ENCODE measurements around the gene AUP1. TPM values are rescaled to one million over a fixed set of nuclear protein-coding genes. Genes with fewer than 3 reads are reported as not detected.

AUP1 gene
- total RNA-seq, 3 donors from 2014 or later (not counting 1 experiment from before 2014, with no cell fraction given): 234 to 242 (median 237) TPM

GRCh38 chr2:74556159-74556558, 26.7 kb upstream of the AUP1 start:
- 88% methylated on average over 14 of the region's 14 CpGs for WGBS (ENCODE audit: insufficient coverage)
- no peaks in the 10 kb centered on the region for H3K27me3 ChIP-seq (ENCODE audit: control insufficient read depth, insufficient read depth, low read length)
- peaks cover 6% of the 10 kb centered on the region for H3K36me3 ChIP-seq (ENCODE audit: control insufficient read depth, insufficient read depth, low read length)
- no peak for DNase-seq
- peaks cover 24% of the 10 kb centered on the region for H3K4me1 ChIP-seq (ENCODE audit: control insufficient read depth, insufficient read depth, low read length)
- ATAC-seq: no peak
- Mint-ChIP-seq H3K4me1 (peaks cover 15 to 42% of the 10 kb centered on the region in 2 donors), H3K27ac (peak overlapping the region; percentile 48 to 89), H3K9me3 (no peaks in the 10 kb centered on the region), H3K4me3 (peak overlapping the region; percentile 92), H3K27me3 (ENCODE audit: low read depth in 2 of 2) (peaks cover 7 to 15% of the 10 kb centered on the region in 2 donors), H3K36me3 (no peaks in the 10 kb centered on the region)
- intact Hi-C loops (cut with micrococcal nuclease): no loop called here
- peak overlapping the region; percentile 66 for H3K27ac ChIP-seq (ENCODE audit: low read length)
- no peaks in the 10 kb centered on the region for H3K9me3 ChIP-seq (ENCODE audit: control insufficient read depth, insufficient read depth, low read length)
- H3K4me3 ChIP-seq (ENCODE audit: low read length): no peak overlapping the region
- no peak for TF ChIP-seq CTCF (IDR thresholded peaks at IDR 0.05)

GRCh38 chr2:74555610-74556103, 26.2 kb upstream of the AUP1 start:
- Histone ChIP-seq H3K27ac (ENCODE audit: low read length) (peak overlapping the region; percentile 66), H3K27me3 (ENCODE audit: control insufficient read depth, insufficient read depth, low read length) (no peaks in the 10 kb centered on the region), H3K9me3 (ENCODE audit: control insufficient read depth, insufficient read depth, low read length) (no peaks in the 10 kb centered on the region), H3K36me3 (ENCODE audit: control insufficient read depth, insufficient read depth, low read length) (peaks cover 6% of the 10 kb centered on the region), H3K4me1 (ENCODE audit: control insufficient read depth, insufficient read depth, low read length) (peaks cover 24% of the 10 kb centered on the region), H3K4me3 (ENCODE audit: low read length) (peak overlapping the region; percentile 70)
- intact Hi-C loops (cut with micrococcal nuclease): no loop called here
- H3K27me3 Mint-ChIP-seq (ENCODE audit: low read depth in 2 of 2): peaks cover 10 to 20% of the 10 kb centered on the region in 2 donors
- peaks cover 14 to 42% of the 10 kb centered on the region in 2 donors for H3K4me1 Mint-ChIP-seq
- H3K27ac Mint-ChIP-seq: peak overlapping the region; percentile 80 to 89
- ATAC-seq (no peak), DNase-seq (no peak)
- H3K36me3 Mint-ChIP-seq: no peaks in the 10 kb centered on the region
- H3K4me3 Mint-ChIP-seq: peak overlapping the region; percentile 92
- WGBS (ENCODE audit: insufficient coverage): 66% methylated on average over 17 of the region's 17 CpGs
- no peaks in the 10 kb centered on the region for H3K9me3 Mint-ChIP-seq
- TF ChIP-seq CTCF (IDR thresholded peaks at IDR 0.05): no peak

GRCh38 chr2:74554820-74555531, 25.5 kb upstream of the AUP1 start:
- TF ChIP-seq CTCF (IDR thresholded peaks at IDR 0.05): no peak
- peaks cover 24% of the 10 kb centered on the region for H3K4me1 ChIP-seq (ENCODE audit: control insufficient read depth, insufficient read depth, low read length)
- peak; percentile 39 to 62 for DNase-seq
- H3K36me3 ChIP-seq (ENCODE audit: control insufficient read depth, insufficient read depth, low read length): peaks cover 6% of the 10 kb centered on the region
- WGBS (ENCODE audit: insufficient coverage): under 1% methylated on average over 58 of the region's 58 CpGs
- peak overlapping the region; percentile 66 for H3K27ac ChIP-seq (ENCODE audit: low read length)
- peaks cover 7 to 36% of the 10 kb centered on the region in 2 donors for H3K4me1 Mint-ChIP-seq
- no peaks in the 10 kb centered on the region for H3K9me3 ChIP-seq (ENCODE audit: control insufficient read depth, insufficient read depth, low read length)
- peaks cover 5% of the 10 kb centered on the region for H3K27me3 ChIP-seq (ENCODE audit: control insufficient read depth, insufficient read depth, low read length)
- H3K36me3 Mint-ChIP-seq: no peaks in the 10 kb centered on the region
- H3K27me3 Mint-ChIP-seq (ENCODE audit: low read depth in 2 of 2): peaks cover 17 to 21% of the 10 kb centered on the region in 2 donors
- H3K27ac Mint-ChIP-seq: peak overlapping the region; percentile 80 to 89
- peak; percentile 52 to 64 (median 57) for ATAC-seq
- H3K4me3 ChIP-seq (ENCODE audit: low read length): peak overlapping the region; percentile 70
- peak overlapping the region; percentile 92 for H3K4me3 Mint-ChIP-seq
- intact Hi-C loops (cut with micrococcal nuclease): no loop called here
- no peaks in the 10 kb centered on the region for H3K9me3 Mint-ChIP-seq

All from natural killer cell (primary cell).